GM23338 (cell line): Measurements from ENCODE around the gene TMEM234. TPM values are rescaled to one million over a fixed set of nuclear protein-coding genes. Genes with fewer than 3 reads are reported as not detected.

Source experiments
- CREB1 ChIP-seq: fragments of 250-450 bp; sonication (Bioruptor Pico); IDR thresholded peaks from 2 replicates; pipeline ENCODE4 v1.5.0; 2020; ENCODE audit warnings: low read depth, mild to moderate bottlenecking, moderate library complexity
- EZH2phosphoT487 ChIP-seq: fragments of 200-600 bp; sonication (generic); IDR thresholded peaks from one replicate; pipeline ENCODE4 v1.8.1; 2018; ENCODE audit warnings: antibody characterized with exemption; ENCODE audit not compliant: unreplicated experiment
- JUNB ChIP-seq: IDR thresholded peaks from one replicate; pipeline ENCODE4 v1.6.1; 2016; ENCODE audit warnings: antibody characterized with exemption; ENCODE audit not compliant: unreplicated experiment
- NANOG ChIP-seq: IDR thresholded peaks from 2 replicates; pipeline ENCODE4 v1.6.1; 2016; ENCODE audit warnings: antibody characterized with exemption, borderline replicate concordance
- POLR2AphosphoS5 ChIP-seq: IDR thresholded peaks from 2 replicates; pipeline ENCODE4 v1.6.1; 2016; ENCODE audit warnings: antibody characterized with exemption, low read depth
- STAT1 ChIP-seq: IDR thresholded peaks from one replicate; pipeline ENCODE4 v1.6.1; 2016; ENCODE audit warnings: antibody characterized with exemption; ENCODE audit not compliant: unreplicated experiment
- ZNF114 ChIP-seq: fragments of 250-450 bp; sonication (Bioruptor Pico); IDR thresholded peaks from 2 replicates; pipeline ENCODE4 v1.5.0; 2020; ENCODE audit warnings: mild to moderate bottlenecking, moderate library complexity
- ZNF331 ChIP-seq: fragments of 250-450 bp; sonication (Bioruptor Pico); IDR thresholded peaks from 2 replicates; pipeline ENCODE4 v1.5.0; 2020; ENCODE audit warnings: low read depth, mild to moderate bottlenecking, moderate library complexity
- ZNF462 ChIP-seq: fragments of 250-450 bp; sonication (Bioruptor Pico); IDR thresholded peaks from 2 replicates; pipeline ENCODE4 v1.5.0; 2020; ENCODE audit warnings: mild to moderate bottlenecking, moderate library complexity
- polyA plus RNA-seq: library from polyadenylated mRNA; unstranded; fragments of >200 nt; fragmentation: Nextera tagmentation; extraction: Ambion mirVana; gene quantifications from 2 replicates; pipeline ENCODE4 v1.2.1, GENCODE V29; 2016
- total RNA-seq: library from RNA; depleted of rRNA; stranded (reverse); fragments of >200 nt; shearing (Covaris generic); gene quantifications from 2 replicates; pipeline ENCODE4 v1.2.3, GENCODE V29; 2014
- TF ChIP-seq, protein P1 (sequence below), 2 experiments: fragments of 200-600 bp in 1 of 2; sonication (generic) in 1 of 2; conservative IDR thresholded peaks; 2 replicates each; pipeline versions ENCODE4 v1.5.1 to v1.6.1; 2016 to 2017; ENCODE audit warnings: antibody characterized with exemption in 2 of 2, low read depth in 2 of 2, mild to moderate bottlenecking in 2 of 2, moderate library complexity in 1 of 2
- TF ChIP-seq, protein P2 (sequence below): IDR thresholded peaks from 2 replicates; pipeline ENCODE4 v1.6.1; 2016; ENCODE audit warnings: antibody characterized with exemption

Gene TMEM234
- total and polyA plus RNA-seq, 2 experiments from 2014 or later: 4.7 to 8.2 TPM

- TF ChIP-seq ZNF462 (CRISPR knock-in tag) (no peak), CREB1 (no peak), STAT1 (no peak), ZNF331 (CRISPR knock-in tag) (no peak), EZH2phosphoT487 (no peak), JUNB (no peak), NANOG (no peak), POLR2AphosphoS5 (no peak), ZNF114 (CRISPR knock-in tag) (no peak)
- TF ChIP-seq, protein P1, sequence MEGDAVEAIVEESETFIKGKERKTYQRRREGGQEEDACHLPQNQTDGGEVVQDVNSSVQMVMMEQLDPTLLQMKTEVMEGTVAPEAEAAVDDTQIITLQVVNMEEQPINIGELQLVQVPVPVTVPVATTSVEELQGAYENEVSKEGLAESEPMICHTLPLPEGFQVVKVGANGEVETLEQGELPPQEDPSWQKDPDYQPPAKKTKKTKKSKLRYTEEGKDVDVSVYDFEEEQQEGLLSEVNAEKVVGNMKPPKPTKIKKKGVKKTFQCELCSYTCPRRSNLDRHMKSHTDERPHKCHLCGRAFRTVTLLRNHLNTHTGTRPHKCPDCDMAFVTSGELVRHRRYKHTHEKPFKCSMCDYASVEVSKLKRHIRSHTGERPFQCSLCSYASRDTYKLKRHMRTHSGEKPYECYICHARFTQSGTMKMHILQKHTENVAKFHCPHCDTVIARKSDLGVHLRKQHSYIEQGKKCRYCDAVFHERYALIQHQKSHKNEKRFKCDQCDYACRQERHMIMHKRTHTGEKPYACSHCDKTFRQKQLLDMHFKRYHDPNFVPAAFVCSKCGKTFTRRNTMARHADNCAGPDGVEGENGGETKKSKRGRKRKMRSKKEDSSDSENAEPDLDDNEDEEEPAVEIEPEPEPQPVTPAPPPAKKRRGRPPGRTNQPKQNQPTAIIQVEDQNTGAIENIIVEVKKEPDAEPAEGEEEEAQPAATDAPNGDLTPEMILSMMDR (conservative IDR thresholded peaks at IDR 0.05; ENCODE audit: low read depth in 2 of 2): no peak
- TF ChIP-seq, protein P2, sequence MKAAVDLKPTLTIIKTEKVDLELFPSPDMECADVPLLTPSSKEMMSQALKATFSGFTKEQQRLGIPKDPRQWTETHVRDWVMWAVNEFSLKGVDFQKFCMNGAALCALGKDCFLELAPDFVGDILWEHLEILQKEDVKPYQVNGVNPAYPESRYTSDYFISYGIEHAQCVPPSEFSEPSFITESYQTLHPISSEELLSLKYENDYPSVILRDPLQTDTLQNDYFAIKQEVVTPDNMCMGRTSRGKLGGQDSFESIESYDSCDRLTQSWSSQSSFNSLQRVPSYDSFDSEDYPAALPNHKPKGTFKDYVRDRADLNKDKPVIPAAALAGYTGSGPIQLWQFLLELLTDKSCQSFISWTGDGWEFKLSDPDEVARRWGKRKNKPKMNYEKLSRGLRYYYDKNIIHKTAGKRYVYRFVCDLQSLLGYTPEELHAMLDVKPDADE: no peak
Observed at GRCh38 chr1:32216566-32216965, 5.6 kb downstream of the TMEM234 start (continued).
